ENCODE measurements around the gene VSIG8.

The VSIG8 gene

GRCh38 chr1:159855709-159856108 lies 6.7 kb downstream of the VSIG8 start:
- no peak for DNase-seq

- peak; percentile 88 for DNase-seq
These were observed 7.7 kb downstream of the VSIG8 start for GRCh38 chr1:159854693-159855192.

- DNase-seq: peak; percentile 81
These were observed 8.3 kb downstream of the VSIG8 start for GRCh38 chr1:159854116-159854692.

GRCh38 chr1:159853417-159854115 lies 8.9 kb downstream of the VSIG8 start:
- no peak for DNase-seq

- no peak for DNase-seq
These were observed 11.1 kb downstream of the VSIG8 start for GRCh38 chr1:159851407-159851806.

- DNase-seq: no peak
These were observed 12.7 kb downstream of the VSIG8 start for GRCh38 chr1:159849626-159850366.

GRCh38 chr1:159848326-159848725 lies 14.1 kb downstream of the VSIG8 start:
- DNase-seq: no peak

- DNase-seq: no peak
These were observed 15.2 kb downstream of the VSIG8 start for GRCh38 chr1:159847231-159847630.

- no peak for DNase-seq
These were observed 16.5 kb downstream of the VSIG8 start for GRCh38 chr1:159845751-159846629.

- no peak for DNase-seq
These were observed 19.0 kb downstream of the VSIG8 start for GRCh38 chr1:159843459-159843858.

GRCh38 chr1:159841749-159842148 lies 20.7 kb downstream of the VSIG8 start:
- peak; percentile 39 for DNase-seq

- no peak for DNase-seq
These were observed 23.2 kb downstream of the VSIG8 start for GRCh38 chr1:159839116-159839849.

GRCh38 chr1:159838715-159839114 lies 23.7 kb downstream of the VSIG8 start:
- no peak for DNase-seq

GRCh38 chr1:159835862-159836525 lies 26.5 kb downstream of the VSIG8 start:
- no peak for DNase-seq

GRCh38 chr1:159835356-159835755 lies 27.1 kb downstream of the VSIG8 start:
- DNase-seq: no peak

GRCh38 chr1:159832309-159832708 lies 30.1 kb downstream of the VSIG8 start:
- no peak for DNase-seq

GRCh38 chr1:159831412-159832141 lies 30.9 kb downstream of the VSIG8 start:
- DNase-seq: peak; percentile 59

GRCh38 chr1:159830722-159831121 lies 31.7 kb downstream of the VSIG8 start:
- no peak for DNase-seq

- no peak for DNase-seq
These were observed 32.5 kb downstream of the VSIG8 start for GRCh38 chr1:159829822-159830465.

GRCh38 chr1:159829273-159829634 lies 33.2 kb downstream of the VSIG8 start:
- peak; percentile 62 for DNase-seq
